ENCODE results near the gene SOS2.

DNA sequence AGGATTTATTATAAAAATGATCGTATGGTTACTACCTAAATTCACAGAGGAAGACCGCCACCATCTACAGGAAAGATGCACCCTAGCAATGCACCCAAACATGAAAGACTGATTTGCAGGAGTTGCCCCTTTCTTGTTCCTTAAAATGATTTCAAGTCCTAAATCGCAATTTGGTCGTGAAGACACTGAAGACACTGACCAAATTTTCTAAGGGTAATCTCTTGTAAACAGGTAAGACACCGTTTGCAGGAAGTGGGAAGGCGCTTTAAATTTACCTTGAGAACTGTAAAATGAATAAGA, 1.0 kb downstream of the SOS2 start:
- no peak for TF ChIP-seq EZH2 (IDR thresholded peaks at IDR 0.05; ENCODE audit: borderline replicate concordance, low read length)
- TF ChIP-seq CTCF (IDR thresholded peaks at IDR 0.05; ENCODE audit: low read length), result no peak
